ENCODE measurements around the gene HSD17B4. TPM values are rescaled to one million over a fixed set of nuclear protein-coding genes. Genes with fewer than 3 reads are reported as not detected.
A peak's percentile ranks its signal among the peaks of the same experiment; 100 is the strongest.

The HSD17B4 gene
- total RNA-seq, 1 experiment from 2014 or later: 269 TPM

DNA sequence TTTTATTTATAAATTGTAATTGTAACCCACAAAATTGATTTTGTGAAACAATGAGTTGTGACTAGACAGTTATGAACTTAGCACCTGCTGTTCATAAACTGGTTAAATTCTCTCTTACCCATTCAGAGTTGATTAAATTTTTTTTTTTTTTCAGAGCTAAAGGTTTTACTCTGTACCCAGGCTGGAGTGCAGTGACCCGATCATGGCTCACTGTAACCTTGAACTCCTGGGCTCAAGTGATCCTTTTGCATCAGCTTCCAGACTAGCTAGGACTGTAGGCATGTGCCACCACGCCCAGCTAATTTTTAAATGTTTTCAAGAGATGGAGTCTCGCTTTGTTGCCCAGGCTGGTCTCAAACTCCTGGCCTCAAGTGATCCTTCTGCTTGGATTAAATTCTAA, 1.9 kb downstream of the HSD17B4 start:
- Histone ChIP-seq H3T11ph (ENCODE audit: low read length) (no peak overlapping the region), H3K9ac (ENCODE audit: extremely low read depth, insufficient read length, low read length) (no peak overlapping the region), H3K4me2 (ENCODE audit: insufficient read depth, insufficient read length, low read length) (peak overlapping the region; percentile 97), H3K27me3 (ENCODE audit: insufficient read depth, low read length) (no peaks in the 10 kb centered on the region), H2AFZ (ENCODE audit: low read length) (no peak overlapping the region), H2BK15ac (ENCODE audit: low read depth, low read length) (no peak overlapping the region), H3K23me2 (ENCODE audit: insufficient read length, low read depth, low read length, poor library complexity, severe bottlenecking) (peaks cover 7% of the 10 kb centered on the region), H4K20me1 (ENCODE audit: control insufficient read depth, insufficient read depth, insufficient read length) (no peaks in the 10 kb centered on the region), H3K23ac (ENCODE audit: insufficient read length, low read depth, low read length) (no peak overlapping the region), H2BK12ac (ENCODE audit: insufficient read length, low read depth, low read length) (no peak overlapping the region), H3K14ac (ENCODE audit: insufficient read depth, low read length) (no peak overlapping the region), H2AK5ac (ENCODE audit: insufficient read length, low read length) (no peak overlapping the region), H2BK20ac (ENCODE audit: low read depth, low read length, poor library complexity, severe bottlenecking) (no peak overlapping the region), H2BK5ac (ENCODE audit: insufficient read length, low read length) (no peak overlapping the region), H3K27ac (ENCODE audit: insufficient read length, low read depth, low read length) (no peak overlapping the region), H2BK120ac (ENCODE audit: low read depth, low read length, poor library complexity, severe bottlenecking) (no peak overlapping the region), H4K91ac (ENCODE audit: insufficient read length, low read depth, low read length) (no peak overlapping the region), H3K18ac (ENCODE audit: insufficient read length, low read depth, low read length) (no peak overlapping the region), H3K56ac (ENCODE audit: insufficient read length, low read depth, low read length) (no peak overlapping the region), H3K4me1 (ENCODE audit: insufficient read depth, low read length) (peaks cover 14% of the 10 kb centered on the region; the same call in 1 of the 2 replicates), H3K79me2 (ENCODE audit: insufficient read depth, low read length) (peaks cover 12% of the 10 kb centered on the region; the same call in 1 of the 2 replicates), H4K5ac (ENCODE audit: insufficient read length, low read depth, low read length) (no peak overlapping the region), H3K9me3 (ENCODE audit: control insufficient read depth, low read depth, low read length) (peaks cover 9% of the 10 kb centered on the region), H3K4ac (ENCODE audit: low read depth, low read length) (no peak overlapping the region), H3K79me1 (ENCODE audit: insufficient read depth, low read depth, low read length, poor library complexity, severe bottlenecking) (peaks cover 2% of the 10 kb centered on the region), H4K8ac (replicated peaks; ENCODE audit: insufficient read length, low read depth, low read length) (no peak overlapping the region)
- TF ChIP-seq CTCF (conservative IDR thresholded peaks at IDR 0.05): no peak
- Mint-ChIP-seq H3K27me3 (ENCODE audit: low read depth) (no peaks in the 10 kb centered on the region), H3K9me3 (peaks cover 24 to 26% of the 10 kb centered on the region in 2 experiments), H3K27ac (no peak overlapping the region), H3K36me3 (ENCODE audit: insufficient read depth in 1 of 3, low read depth in 3 of 3) (peaks cover 29 to 52% (median 30%) of the 10 kb centered on the region in 3 experiments), H3K4me1 (peaks cover 48% of the 10 kb centered on the region in 2 experiments), H3K4me3 (no peak overlapping the region)
- DNase-seq: no peak
- WGBS (ENCODE audit: extremely low coverage, insufficient read length, low lambda C conversion rate): no CpG with 5 or more reads among the region's 3 CpGs

Measured in H9 (cell line).